ENCODE results near the gene MCM7. TPM values are rescaled to one million over a fixed set of nuclear protein-coding genes. Genes with fewer than 3 reads are reported as not detected.

Gene MCM7
- total and polyA plus RNA-seq, 2 of the 13 experiments (the other 11 are each of a cell fraction or from before 2014, with no cell fraction given): 84.5 to 214 TPM

DNA sequence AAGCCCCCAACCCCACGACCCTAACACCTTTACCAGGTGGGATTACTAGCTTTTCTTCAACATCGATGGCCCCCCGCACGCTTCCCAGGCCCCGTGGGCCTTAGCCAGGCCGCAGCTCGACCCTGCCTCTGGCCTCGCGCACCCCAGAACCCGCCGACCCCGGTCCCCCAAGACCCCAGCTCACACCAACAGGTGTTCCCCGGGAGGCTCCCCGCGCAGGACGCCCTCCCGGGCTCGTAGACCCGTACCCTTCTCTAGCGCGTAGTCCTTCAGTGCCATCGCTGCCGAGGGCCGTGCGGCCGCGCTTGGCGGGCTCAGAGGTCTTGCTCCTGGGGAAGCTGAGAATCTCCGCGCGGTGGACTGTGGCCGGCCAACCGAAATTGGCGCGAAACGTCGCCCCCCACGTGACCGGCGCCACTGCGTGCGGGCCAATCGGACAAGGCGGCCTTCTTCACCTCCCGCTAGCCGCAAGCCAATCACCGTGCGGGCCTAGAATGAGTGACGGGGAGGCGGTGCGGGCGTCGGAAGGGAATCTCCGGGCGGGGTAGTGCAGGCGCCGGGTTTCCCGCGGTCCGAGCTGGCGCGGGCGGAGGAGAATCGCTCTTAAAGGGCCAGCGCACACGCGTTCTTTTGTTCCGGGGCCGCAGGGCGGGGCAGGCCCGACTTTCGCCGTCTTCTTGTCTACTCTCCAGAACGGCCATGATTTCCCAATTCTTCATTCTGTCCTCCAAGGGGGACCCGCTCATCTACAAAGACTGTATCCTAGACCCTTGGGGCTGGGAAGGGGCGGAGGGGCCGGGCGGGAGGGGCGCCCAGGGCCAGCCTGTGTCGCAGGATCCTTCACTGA is at the start of gene MCM7, which contains the start of gene AP4M1 (continued):
- TF ChIP-seq, protein P1, sequence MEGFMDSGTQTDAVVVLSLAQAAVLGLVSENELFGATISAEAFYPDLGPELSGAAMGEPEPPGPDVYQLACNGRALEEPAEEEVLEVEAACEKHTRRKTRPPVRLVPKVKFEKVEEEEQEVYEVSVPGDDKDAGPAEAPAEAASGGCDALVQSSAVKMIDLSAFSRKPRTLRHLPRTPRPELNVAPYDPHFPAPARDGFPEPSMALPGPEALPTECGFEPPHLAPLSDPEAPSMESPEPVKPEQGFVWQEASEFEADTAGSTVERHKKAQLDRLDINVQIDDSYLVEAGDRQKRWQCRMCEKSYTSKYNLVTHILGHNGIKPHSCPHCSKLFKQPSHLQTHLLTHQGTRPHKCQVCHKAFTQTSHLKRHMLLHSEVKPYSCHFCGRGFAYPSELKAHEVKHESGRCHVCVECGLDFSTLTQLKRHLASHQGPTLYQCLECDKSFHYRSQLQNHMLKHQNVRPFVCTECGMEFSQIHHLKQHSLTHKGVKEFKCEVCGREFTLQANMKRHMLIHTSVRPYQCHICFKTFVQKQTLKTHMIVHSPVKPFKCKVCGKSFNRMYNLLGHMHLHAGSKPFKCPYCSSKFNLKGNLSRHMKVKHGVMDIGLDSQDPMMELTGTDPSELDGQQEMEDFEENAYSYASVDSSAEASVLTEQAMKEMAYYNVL (CRISPR knock-in tag; IDR thresholded peaks at IDR 0.05; ENCODE audit: borderline replicate concordance): no peak
- TF ChIP-seq PHF5A (CRISPR knock-in tag; IDR thresholded peaks at IDR 0.05; ENCODE audit: low read depth, unreplicated experiment): no peak
- peak; percentile 88 for TF ChIP-seq BORCS8-MEF2B (CRISPR knock-in tag; IDR thresholded peaks at IDR 0.05)
- 0 out of 2 replicates have a peak, but pooled peaks have one; percentile 18 for TF ChIP-seq ARNTL (CRISPR knock-in tag; IDR thresholded peaks at IDR 0.05)
- TF ChIP-seq ARNT2 (CRISPR knock-in tag; IDR thresholded peaks at IDR 0.05; ENCODE audit: low read depth): peak; percentile 87
- TF ChIP-seq ADNP (CRISPR knock-in tag; IDR thresholded peaks at IDR 0.05): no peak
- TF ChIP-seq GABPA (IDR thresholded peaks at IDR 0.05; ENCODE audit: low read depth, low read length): peak; percentile 43
- peak; percentile 76 for TF ChIP-seq GABPA (CRISPR knock-in tag; IDR thresholded peaks at IDR 0.05; ENCODE audit: low read depth)
- no peak for TF ChIP-seq MAFK (conservative IDR thresholded peaks at IDR 0.05 in 1 of 2, IDR thresholded peaks at IDR 0.05 in 1 of 2; ENCODE audit: low read length in 2 of 2)
- TF ChIP-seq, protein P2, sequence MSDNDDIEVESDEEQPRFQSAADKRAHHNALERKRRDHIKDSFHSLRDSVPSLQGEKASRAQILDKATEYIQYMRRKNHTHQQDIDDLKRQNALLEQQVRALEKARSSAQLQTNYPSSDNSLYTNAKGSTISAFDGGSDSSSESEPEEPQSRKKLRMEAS (IDR thresholded peaks at IDR 0.05): peak; percentile 85
- no peak for TF ChIP-seq ZBTB1 (CRISPR knock-in tag; IDR thresholded peaks at IDR 0.05; ENCODE audit: borderline replicate concordance)
- TF ChIP-seq ZIK1 (CRISPR knock-in tag; IDR thresholded peaks at IDR 0.05; ENCODE audit: borderline replicate concordance, low read depth): peak; percentile 33; the same call in 1 of the 2 replicates
- TF ChIP-seq RFX3 (CRISPR knock-in tag; IDR thresholded peaks at IDR 0.05): no peak
- TF ChIP-seq FOXA3 (CRISPR knock-in tag; IDR thresholded peaks at IDR 0.05): no peak
- TF ChIP-seq ZFP36L1 (CRISPR knock-in tag; IDR thresholded peaks at IDR 0.05): peak; percentile 92
- TF ChIP-seq, protein P3, sequence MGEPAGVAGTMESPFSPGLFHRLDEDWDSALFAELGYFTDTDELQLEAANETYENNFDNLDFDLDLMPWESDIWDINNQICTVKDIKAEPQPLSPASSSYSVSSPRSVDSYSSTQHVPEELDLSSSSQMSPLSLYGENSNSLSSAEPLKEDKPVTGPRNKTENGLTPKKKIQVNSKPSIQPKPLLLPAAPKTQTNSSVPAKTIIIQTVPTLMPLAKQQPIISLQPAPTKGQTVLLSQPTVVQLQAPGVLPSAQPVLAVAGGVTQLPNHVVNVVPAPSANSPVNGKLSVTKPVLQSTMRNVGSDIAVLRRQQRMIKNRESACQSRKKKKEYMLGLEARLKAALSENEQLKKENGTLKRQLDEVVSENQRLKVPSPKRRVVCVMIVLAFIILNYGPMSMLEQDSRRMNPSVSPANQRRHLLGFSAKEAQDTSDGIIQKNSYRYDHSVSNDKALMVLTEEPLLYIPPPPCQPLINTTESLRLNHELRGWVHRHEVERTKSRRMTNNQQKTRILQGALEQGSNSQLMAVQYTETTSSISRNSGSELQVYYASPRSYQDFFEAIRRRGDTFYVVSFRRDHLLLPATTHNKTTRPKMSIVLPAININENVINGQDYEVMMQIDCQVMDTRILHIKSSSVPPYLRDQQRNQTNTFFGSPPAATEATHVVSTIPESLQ (CRISPR knock-in tag; conservative IDR thresholded peaks at IDR 0.05): no peak
- no peak for TF ChIP-seq NFE2 (CRISPR knock-in tag; IDR thresholded peaks at IDR 0.05)
- TF ChIP-seq ZNF343 (CRISPR knock-in tag; IDR thresholded peaks at IDR 0.05): 0 out of 2 replicates have a peak, but pooled peaks have one; percentile 34
- TF ChIP-seq HDAC6 (IDR thresholded peaks at IDR 0.05; ENCODE audit: low read depth, low read length): no peak
- no peak for TF ChIP-seq ESRRA (CRISPR knock-in tag; IDR thresholded peaks at IDR 0.05; ENCODE audit: low read depth)
- TF ChIP-seq, protein P4, sequence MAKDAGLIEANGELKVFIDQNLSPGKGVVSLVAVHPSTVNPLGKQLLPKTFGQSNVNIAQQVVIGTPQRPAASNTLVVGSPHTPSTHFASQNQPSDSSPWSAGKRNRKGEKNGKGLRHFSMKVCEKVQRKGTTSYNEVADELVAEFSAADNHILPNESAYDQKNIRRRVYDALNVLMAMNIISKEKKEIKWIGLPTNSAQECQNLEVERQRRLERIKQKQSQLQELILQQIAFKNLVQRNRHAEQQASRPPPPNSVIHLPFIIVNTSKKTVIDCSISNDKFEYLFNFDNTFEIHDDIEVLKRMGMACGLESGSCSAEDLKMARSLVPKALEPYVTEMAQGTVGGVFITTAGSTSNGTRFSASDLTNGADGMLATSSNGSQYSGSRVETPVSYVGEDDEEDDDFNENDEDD (CRISPR knock-in tag; IDR thresholded peaks at IDR 0.05; ENCODE audit: borderline replicate concordance): peak; percentile 98
- TF ChIP-seq, protein P5, sequence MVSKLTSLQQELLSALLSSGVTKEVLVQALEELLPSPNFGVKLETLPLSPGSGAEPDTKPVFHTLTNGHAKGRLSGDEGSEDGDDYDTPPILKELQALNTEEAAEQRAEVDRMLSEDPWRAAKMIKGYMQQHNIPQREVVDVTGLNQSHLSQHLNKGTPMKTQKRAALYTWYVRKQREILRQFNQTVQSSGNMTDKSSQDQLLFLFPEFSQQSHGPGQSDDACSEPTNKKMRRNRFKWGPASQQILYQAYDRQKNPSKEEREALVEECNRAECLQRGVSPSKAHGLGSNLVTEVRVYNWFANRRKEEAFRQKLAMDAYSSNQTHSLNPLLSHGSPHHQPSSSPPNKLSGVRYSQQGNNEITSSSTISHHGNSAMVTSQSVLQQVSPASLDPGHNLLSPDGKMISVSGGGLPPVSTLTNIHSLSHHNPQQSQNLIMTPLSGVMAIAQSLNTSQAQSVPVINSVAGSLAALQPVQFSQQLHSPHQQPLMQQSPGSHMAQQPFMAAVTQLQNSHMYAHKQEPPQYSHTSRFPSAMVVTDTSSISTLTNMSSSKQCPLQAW (CRISPR knock-in tag; IDR thresholded peaks at IDR 0.05): no peak
- TF ChIP-seq CHCHD3 (CRISPR knock-in tag; IDR thresholded peaks at IDR 0.05): 0 out of 2 replicates have a peak, but pooled peaks have one; percentile 41
- peak; percentile 90 for TF ChIP-seq SP2 (CRISPR knock-in tag; IDR thresholded peaks at IDR 0.05)

Data from HepG2 (cell line).